Measurements from ENCODE around the gene RAB11FIP4. TPM values are rescaled to one million over a fixed set of nuclear protein-coding genes. Genes with fewer than 3 reads are reported as not detected.

The RAB11FIP4 gene
- total RNA-seq, 1 experiment from 2014 or later: 54.9 TPM

DNA sequence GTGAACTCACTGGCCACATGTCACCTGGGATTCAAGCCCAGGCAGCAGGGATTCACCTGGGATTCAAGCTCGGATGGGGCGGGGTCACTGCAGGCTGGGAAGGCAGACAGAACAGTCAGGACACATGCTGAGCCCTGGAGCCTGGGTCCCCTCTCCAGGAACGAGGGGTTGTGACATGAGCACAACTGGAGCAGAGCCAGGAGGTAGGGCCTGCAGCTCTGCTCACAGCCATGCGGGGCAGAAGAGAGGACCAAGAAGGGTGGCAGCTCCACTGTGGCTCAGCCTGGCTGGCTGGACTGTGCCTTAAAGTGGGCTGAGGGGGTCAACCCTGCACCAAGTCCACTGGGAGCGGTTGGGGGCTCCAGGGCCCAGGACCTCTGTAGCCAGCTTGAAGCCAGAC, 150.1 kb downstream of the RAB11FIP4 start:
- Mint-ChIP-seq H3K9me3 (no peaks in the 10 kb centered on the region), H3K4me1 (no peaks in the 10 kb centered on the region), H3K4me3 (no peak overlapping the region), H3K27me3 (ENCODE audit: low read depth) (no peaks in the 10 kb centered on the region), H3K36me3 (no peaks in the 10 kb centered on the region), H3K27ac (no peak overlapping the region)
- TF ChIP-seq FOXP1 (CRISPR knock-in tag; IDR thresholded peaks at IDR 0.05; ENCODE audit: borderline replicate concordance) (0 out of 2 replicates have a peak, but pooled peaks have one; percentile 25), NR3C1 (CRISPR knock-in tag; conservative IDR thresholded peaks at IDR 0.05; ENCODE audit: low read depth) (no peak)
- POLR2A ChIA-PET: no interaction called here
- CTCF ChIA-PET: interaction anchor here (0.5 to 2.4 kb wide), 13 partner anchors 9 to 317 kb away, joined by 3 to 13 read pairs (median 4); partner anchors contain the start of gene COPRS
- peak; percentile 32 for DNase-seq (ENCODE audit: low spot score)
- peak; percentile 86 for ATAC-seq

DNA sequence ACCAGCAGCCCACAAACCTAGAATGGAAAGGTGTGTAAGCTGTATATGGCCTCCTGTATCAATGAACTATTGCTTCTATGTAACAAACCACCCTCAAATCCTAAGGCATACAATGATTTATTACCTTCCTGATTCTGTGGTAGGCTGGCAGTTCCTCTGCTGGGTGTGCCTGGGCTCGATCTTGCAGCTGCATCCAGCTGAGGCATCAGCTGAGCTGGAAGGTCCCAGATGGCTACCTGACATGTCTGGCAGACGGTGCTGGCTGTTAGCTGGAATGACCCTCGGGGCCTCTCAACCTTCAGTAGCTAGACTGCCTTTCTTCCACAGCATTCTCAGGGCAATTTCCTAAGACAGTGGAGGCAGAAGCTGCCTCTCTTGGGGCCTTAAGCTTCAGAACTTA, 152.7 kb downstream of the RAB11FIP4 start:
- H3K27ac Mint-ChIP-seq: no peak overlapping the region
- ChIA-PET CTCF (interaction anchor here (0.9 kb wide), 1 partner anchor 11 kb away, joined by 3 read pairs; no protein-coding TSS in a partner anchor), POLR2A (no interaction called here)
- H3K27me3 Mint-ChIP-seq (ENCODE audit: low read depth): no peaks in the 10 kb centered on the region; the same call in 1 of the 2 replicates
- no peak for DNase-seq (ENCODE audit: low spot score)
- no peaks in the 10 kb centered on the region for H3K9me3 Mint-ChIP-seq
- no peak overlapping the region for H3K4me3 Mint-ChIP-seq
- TF ChIP-seq SOX15 (CRISPR knock-in tag; IDR thresholded peaks at IDR 0.05) (no peak), CREM (CRISPR knock-in tag; IDR thresholded peaks at IDR 0.05) (no peak), ZNF671 (CRISPR knock-in tag; IDR thresholded peaks at IDR 0.05) (no peak), SP1 (CRISPR knock-in tag; conservative IDR thresholded peaks at IDR 0.05) (no peak), GRHL2 (CRISPR knock-in tag; IDR thresholded peaks at IDR 0.05; ENCODE audit: insufficient replicate concordance, severe bottlenecking) (no peak), ZNF138 (CRISPR knock-in tag; conservative IDR thresholded peaks at IDR 0.05) (no peak), RELA (CRISPR knock-in tag; IDR thresholded peaks at IDR 0.05; ENCODE audit: borderline replicate concordance) (no peak)
- TF ChIP-seq, protein P1, sequence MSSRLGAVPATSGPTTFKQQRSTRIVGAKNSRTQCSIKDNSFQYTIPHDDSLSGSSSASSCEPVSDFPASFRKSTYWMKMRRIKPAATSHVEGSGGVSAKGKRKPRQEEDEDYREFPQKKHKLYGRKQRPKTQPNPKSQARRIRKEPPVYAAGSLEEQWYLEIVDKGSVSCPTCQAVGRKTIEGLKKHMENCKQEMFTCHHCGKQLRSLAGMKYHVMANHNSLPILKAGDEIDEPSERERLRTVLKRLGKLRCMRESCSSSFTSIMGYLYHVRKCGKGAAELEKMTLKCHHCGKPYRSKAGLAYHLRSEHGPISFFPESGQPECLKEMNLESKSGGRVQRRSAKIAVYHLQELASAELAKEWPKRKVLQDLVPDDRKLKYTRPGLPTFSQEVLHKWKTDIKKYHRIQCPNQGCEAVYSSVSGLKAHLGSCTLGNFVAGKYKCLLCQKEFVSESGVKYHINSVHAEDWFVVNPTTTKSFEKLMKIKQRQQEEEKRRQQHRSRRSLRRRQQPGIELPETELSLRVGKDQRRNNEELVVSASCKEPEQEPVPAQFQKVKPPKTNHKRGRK (CRISPR knock-in tag; IDR thresholded peaks at IDR 0.05; ENCODE audit: borderline replicate concordance): no peak
- no peak for ATAC-seq
- H3K4me1 Mint-ChIP-seq: peaks cover 3% of the 10 kb centered on the region
- no peaks in the 10 kb centered on the region for H3K36me3 Mint-ChIP-seq

DNA sequence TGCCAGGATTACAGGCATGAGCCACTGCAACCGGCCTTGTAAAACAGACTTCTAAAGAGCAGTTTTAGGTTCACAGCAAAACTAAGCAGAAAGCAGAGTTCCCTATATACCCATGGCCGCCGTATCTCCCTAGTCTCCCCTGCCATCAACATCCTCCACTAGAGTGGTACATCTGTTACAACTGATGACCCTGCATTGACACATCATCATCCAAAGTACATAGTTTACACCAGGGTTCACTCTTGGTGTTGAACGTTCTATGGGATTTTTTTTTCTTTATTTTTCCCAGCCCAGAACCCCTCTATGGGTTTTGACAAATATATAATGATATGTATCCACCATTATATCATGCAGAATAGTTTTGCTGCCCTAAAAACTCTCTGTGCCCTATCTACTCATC, 155.2 kb downstream of the RAB11FIP4 start:
- CTCF ChIA-PET: no interaction called here
- no peaks in the 10 kb centered on the region for H3K36me3 Mint-ChIP-seq
- H3K4me3 Mint-ChIP-seq: no peak overlapping the region
- ATAC-seq (no peak), DNase-seq (ENCODE audit: low spot score) (no peak)
- no peak overlapping the region for H3K27ac Mint-ChIP-seq
- peaks cover 10% of the 10 kb centered on the region for H3K27me3 Mint-ChIP-seq (ENCODE audit: low read depth)
- POLR2A ChIA-PET: no interaction called here
- no peak for TF ChIP-seq NFYB (CRISPR knock-in tag; conservative IDR thresholded peaks at IDR 0.05; ENCODE audit: low read depth)
- TF ChIP-seq IRF2 (CRISPR knock-in tag; IDR thresholded peaks at IDR 0.05; ENCODE audit: borderline replicate concordance, low read depth): no peak
- TF ChIP-seq SMAD4 (CRISPR knock-in tag; IDR thresholded peaks at IDR 0.05): no peak
- TF ChIP-seq CREM (CRISPR knock-in tag; IDR thresholded peaks at IDR 0.05): no peak
- TF ChIP-seq ELF4 (CRISPR knock-in tag; IDR thresholded peaks at IDR 0.05; ENCODE audit: low read depth): no peak
- no peaks in the 10 kb centered on the region for H3K9me3 Mint-ChIP-seq
- H3K4me1 Mint-ChIP-seq: peaks cover 7% of the 10 kb centered on the region

DNA sequence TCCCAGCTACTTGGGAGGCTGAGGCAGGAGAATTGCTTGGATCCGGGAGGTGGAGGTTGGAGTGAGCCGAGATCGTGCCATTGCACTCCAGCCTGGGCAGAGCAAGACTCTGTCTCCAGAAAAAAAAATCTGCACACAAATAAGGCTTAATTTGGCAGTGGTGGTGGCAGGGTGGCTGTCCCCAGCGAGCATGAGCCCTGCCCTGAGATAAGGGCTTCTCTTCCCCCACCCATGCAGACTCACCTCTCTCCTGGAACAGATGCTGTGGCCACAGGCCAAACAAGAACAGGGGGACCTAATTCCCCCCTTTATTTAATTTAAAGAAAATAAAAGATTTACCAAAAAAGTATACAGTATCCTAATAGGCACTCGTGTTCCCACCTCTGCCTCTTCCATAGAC, 157.2 kb downstream of the RAB11FIP4 start:
- peaks cover 10% of the 10 kb centered on the region for H3K27me3 Mint-ChIP-seq (ENCODE audit: low read depth)
- POLR2A ChIA-PET: no interaction called here
- H3K4me1 Mint-ChIP-seq: peaks cover 7% of the 10 kb centered on the region
- CTCF ChIA-PET: interaction anchor here (0.5 to 3.2 kb wide), 4 partner anchors 14 to 294 kb away, joined by 4 to 11 read pairs (median 8); no protein-coding TSS in a partner anchor
- H3K4me3 Mint-ChIP-seq: peak overlapping the region; percentile 88
- peak overlapping the region; percentile 77; the same call in 1 of the 2 replicates for H3K27ac Mint-ChIP-seq
- ATAC-seq (no peak), DNase-seq (ENCODE audit: low spot score) (no peak)
- no peaks in the 10 kb centered on the region for H3K36me3 Mint-ChIP-seq
- no peaks in the 10 kb centered on the region for H3K9me3 Mint-ChIP-seq
- TF ChIP-seq GABPB1 (CRISPR knock-in tag; IDR thresholded peaks at IDR 0.05) (no peak), ZNF671 (CRISPR knock-in tag; IDR thresholded peaks at IDR 0.05) (no peak), ELF4 (CRISPR knock-in tag; IDR thresholded peaks at IDR 0.05; ENCODE audit: low read depth) (no peak), SP1 (CRISPR knock-in tag; conservative IDR thresholded peaks at IDR 0.05) (no peak), ESRRA (CRISPR knock-in tag; IDR thresholded peaks at IDR 0.05; ENCODE audit: borderline replicate concordance) (no peak), HMGA2 (CRISPR knock-in tag; IDR thresholded peaks at IDR 0.05) (no peak), ZNF416 (CRISPR knock-in tag; IDR thresholded peaks at IDR 0.05) (no peak)
- TF ChIP-seq, protein P1 (CRISPR knock-in tag; IDR thresholded peaks at IDR 0.05; ENCODE audit: borderline replicate concordance): no peak
- TF ChIP-seq, protein P2, sequence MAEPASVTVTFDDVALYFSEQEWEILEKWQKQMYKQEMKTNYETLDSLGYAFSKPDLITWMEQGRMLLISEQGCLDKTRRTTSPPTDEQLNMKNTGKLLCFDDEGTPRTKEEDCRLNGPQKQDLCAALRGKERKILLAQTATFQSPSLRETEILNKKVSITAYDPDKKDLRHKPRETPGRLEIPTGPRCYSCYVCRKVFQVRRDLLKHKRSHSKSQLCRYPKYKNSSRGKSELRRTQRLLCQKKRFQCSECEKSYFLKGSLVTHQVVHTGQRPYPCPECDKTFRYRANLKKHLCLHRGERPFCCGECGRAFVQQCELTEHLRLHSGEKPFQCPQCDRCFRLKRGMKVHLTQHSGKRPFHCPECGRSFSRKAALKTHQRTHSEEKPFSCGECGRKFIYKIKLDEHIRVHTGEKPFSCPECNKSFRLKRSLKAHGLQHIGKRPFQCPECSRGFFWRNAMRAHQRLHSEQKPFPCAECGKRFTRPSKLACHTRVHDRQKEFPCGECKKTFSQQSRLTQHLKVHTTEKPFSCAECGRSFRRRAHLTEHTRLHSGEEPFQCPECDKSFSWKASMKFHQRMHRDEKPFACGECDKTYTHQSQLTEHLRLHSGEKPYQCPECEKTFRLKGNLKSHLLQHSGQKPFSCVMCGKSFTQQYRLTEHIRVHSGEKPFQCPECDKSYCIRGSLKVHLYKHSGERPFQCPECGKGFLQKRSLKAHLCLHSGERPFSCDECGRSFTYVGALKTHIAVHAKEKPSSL (CRISPR knock-in tag; conservative IDR thresholded peaks at IDR 0.05): no peak
- TF ChIP-seq, protein P3, sequence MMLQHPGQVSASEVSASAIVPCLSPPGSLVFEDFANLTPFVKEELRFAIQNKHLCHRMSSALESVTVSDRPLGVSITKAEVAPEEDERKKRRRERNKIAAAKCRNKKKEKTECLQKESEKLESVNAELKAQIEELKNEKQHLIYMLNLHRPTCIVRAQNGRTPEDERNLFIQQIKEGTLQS (CRISPR knock-in tag; conservative IDR thresholded peaks at IDR 0.05): no peak
- TF ChIP-seq, protein P4, sequence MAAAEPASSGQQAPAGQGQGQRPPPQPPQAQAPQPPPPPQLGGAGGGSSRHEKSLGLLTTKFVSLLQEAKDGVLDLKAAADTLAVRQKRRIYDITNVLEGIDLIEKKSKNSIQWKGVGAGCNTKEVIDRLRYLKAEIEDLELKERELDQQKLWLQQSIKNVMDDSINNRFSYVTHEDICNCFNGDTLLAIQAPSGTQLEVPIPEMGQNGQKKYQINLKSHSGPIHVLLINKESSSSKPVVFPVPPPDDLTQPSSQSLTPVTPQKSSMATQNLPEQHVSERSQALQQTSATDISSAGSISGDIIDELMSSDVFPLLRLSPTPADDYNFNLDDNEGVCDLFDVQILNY (CRISPR knock-in tag; IDR thresholded peaks at IDR 0.05): no peak

All from WTC11 (cell line).